NB4 (cell line): ENCODE results near the gene LILRA2.
"Not testable (repeated sequence)": the region's sequence is repeated elsewhere in the genome, so short reads cannot be mapped to it uniquely, and the experiment has no call there.

Source experiments
- CTCF ChIP-seq: IDR thresholded peaks from one replicate; pipeline ENCODE4 v1.5.1; 2012; ENCODE audit warnings: low read depth, low read length
- MYC ChIP-seq: IDR thresholded peaks from 2 replicates; pipeline ENCODE4 v1.6.1; 2011; ENCODE audit warnings: low read depth, low read length
- POLR2A ChIP-seq: IDR thresholded peaks from 2 replicates; pipeline ENCODE4 v1.6.1; 2011; ENCODE audit warnings: mild to moderate bottlenecking; ENCODE audit not compliant: insufficient read length; ENCODE audit errors: extremely low read depth
- TF ChIP-seq, protein P1 (sequence below): IDR thresholded peaks from 2 replicates; pipeline ENCODE4 v1.6.1; 2011; ENCODE audit warnings: low read depth, low read length

- not testable (repeated sequence) for TF ChIP-seq CTCF, MYC, POLR2A
- TF ChIP-seq, protein P1, sequence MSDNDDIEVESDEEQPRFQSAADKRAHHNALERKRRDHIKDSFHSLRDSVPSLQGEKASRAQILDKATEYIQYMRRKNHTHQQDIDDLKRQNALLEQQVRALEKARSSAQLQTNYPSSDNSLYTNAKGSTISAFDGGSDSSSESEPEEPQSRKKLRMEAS, result not testable (repeated sequence)
These were observed 22.3 kb downstream of the LILRA2 start for GRCh38 chr19:54595680-54596436.
